HG03432 (cell line): Measurements from ENCODE around the gene GRM2.

Experiments
- ATAC-seq: cut with Tn5 transposase; IDR thresholded peaks from one replicate; pipeline ENCODE4 v1.9.1; 2021; ENCODE audit warnings: mild to moderate bottlenecking, moderate library complexity; ENCODE audit not compliant: unreplicated experiment

GRM2 gene

DNA sequence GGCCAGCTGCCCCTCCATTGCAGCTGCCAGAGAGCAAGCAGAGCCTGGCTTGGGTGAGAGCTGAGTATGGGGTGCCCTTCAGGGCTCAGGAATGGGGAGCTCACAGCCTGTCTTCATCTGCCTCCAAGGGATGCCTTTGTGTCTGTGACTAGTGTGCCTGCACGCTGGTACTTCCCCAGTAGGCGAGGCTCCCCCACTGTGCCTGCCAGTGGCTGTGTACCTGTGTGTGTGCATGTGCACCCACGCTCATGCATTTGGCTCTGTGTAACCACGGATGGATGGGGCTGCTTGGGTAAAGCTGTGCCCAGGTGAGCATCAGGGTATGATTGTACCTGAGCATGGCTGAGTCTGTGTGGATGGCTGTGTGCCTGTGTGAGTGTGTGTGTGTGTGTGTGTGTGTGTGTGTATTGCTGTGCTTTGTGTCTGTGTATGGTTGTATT is 2.3 kb upstream of the GRM2 start:
- ATAC-seq = no peak

DNA sequence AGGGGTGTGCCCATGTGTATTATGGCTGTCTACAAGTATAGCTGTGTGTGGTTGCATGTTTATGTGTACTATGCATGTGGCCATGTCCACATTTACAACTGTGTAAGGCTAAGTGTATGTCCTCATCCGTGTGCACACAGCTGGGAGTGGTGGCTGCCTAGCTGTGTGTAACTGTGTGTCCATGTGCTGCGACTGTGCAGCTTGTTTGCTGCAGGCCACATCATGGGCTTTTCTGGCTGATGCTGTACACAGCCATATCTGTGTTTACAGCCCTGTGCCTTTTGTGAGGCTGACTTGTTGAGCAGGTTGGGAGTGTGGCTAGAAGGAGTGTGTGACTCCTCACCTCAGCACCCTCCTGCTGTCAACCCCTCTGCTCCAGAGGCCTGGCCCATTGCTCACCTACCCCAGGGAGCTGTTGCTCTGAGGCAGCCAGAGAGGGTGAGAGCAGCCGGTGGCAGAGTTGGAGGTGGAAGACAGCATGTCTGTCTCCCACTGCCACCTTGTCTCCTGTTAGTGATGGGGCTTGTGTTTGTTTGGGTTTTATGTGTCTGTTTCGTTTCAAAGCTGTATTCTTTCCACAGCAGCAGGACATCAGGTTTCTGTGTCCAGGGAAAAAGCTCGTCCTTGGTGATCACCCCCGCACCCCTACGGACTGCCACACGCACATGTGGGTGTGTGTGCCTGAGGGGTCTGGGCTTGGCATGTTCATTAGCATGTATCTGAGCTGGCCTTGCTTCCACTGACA is 1.4 kb upstream of the GRM2 start:
- no peak for ATAC-seq

- ATAC-seq = no peak
Measured at GRCh38 chr3:51706021-51706485, 815 bp upstream of the GRM2 start.

- ATAC-seq = no peak
Measured at GRCh38 chr3:51708216-51708845, 1.5 kb downstream of the GRM2 start.

- no peak for ATAC-seq
Measured at GRCh38 chr3:51709004-51709420, 2.1 kb downstream of the GRM2 start.

DNA sequence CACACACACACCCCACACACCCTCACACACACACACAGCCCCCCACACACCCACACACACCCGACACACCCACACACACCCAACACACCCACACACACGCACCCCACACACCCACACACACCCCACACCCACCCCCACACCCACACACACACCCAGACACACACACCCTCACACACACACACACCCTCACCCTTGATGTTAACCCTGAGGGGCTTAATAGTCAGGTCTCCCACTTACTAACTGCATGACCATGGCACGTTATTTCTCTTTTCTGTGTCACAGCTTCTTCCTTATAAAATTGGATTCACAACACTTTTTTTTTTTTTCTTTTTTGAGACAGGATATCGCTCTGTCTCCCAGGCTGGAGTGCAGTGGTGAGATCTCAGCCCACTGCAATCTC is 2.8 kb downstream of the GRM2 start:
- ATAC-seq = no peak

- ATAC-seq = no peak
Measured at GRCh38 chr3:51710631-51711351, 3.9 kb downstream of the GRM2 start.

GRCh38 chr3:51711352-51712037 is 4.6 kb downstream of the GRM2 start:
- no peak for ATAC-seq

DNA sequence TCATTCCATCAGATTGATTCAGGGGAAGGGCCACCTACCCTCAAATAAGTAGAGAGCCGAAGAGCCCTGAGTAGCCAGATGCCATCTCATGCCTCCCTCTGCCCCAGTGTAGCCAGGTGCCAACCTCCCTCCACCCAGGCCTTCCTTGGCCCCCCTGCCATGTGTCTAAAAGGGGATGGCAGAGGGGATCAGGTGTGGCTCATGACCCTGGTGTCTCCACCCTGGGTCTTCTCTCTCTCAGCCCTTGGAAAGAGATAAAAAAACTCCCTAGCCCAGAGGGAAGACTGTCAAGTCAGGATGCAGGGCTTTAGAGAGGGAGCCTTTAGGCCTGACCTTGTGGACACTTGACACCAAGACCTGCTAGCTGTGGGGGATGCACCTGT is 5.2 kb downstream of the GRM2 start:
- no peak for ATAC-seq

GRCh38 chr3:51712511-51712931 is 5.7 kb downstream of the GRM2 start:
- no peak for ATAC-seq

- ATAC-seq = no peak
Measured at GRCh38 chr3:51712963-51713362, 6.1 kb downstream of the GRM2 start.

DNA sequence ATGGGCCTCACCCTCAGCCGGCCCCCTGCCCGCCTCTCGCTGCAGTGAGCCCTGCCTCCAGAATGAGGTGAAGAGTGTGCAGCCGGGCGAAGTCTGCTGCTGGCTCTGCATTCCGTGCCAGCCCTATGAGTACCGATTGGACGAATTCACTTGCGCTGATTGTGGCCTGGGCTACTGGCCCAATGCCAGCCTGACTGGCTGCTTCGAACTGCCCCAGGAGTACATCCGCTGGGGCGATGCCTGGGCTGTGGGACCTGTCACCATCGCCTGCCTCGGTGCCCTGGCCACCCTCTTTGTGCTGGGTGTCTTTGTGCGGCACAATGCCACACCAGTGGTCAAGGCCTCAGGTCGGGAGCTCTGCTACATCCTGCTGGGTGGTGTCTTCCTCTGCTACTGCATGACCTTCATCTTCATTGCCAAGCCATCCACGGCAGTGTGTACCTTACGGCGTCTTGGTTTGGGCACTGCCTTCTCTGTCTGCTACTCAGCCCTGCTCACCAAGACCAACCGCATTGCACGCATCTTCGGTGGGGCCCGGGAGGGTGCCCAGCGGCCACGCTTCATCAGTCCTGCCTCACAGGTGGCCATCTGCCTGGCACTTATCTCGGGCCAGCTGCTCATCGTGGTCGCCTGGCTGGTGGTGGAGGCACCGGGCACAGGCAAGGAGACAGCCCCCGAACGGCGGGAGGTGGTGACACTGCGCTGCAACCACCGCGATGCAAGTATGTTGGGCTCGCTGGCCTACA is 8.5 kb downstream of the GRM2 start:
- no peak for ATAC-seq

GRCh38 chr3:51715977-51716294 is 9.1 kb downstream of the GRM2 start:
- no peak for ATAC-seq

DNA sequence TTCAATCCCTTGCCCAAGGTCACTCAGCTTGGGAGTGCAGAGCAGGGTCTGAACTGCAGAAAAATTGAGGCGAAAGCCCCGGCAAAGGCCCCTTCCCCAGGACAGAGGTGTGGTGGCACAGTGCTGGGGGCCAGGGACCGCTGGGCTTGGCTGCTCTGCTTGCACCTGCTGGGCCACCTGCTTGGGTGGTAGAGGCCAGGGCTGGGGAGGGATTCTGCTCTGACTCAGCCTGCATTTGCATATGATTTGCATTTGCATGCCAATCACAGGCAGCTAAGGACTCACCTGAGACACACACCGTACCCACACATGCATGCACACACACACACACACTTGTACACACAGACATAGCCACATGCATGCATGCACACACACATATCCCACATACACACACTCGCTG is 9.9 kb downstream of the GRM2 start:
- ATAC-seq = no peak

GRCh38 chr3:51717446-51717845 is 10.6 kb downstream of the GRM2 start:
- ATAC-seq = no peak

GRCh38 chr3:51717947-51718346 is 11.1 kb downstream of the GRM2 start:
- no peak for ATAC-seq

- ATAC-seq = no peak
Measured at GRCh38 chr3:51718547-51719409, 11.9 kb downstream of the GRM2 start.

- ATAC-seq = no peak
Measured at GRCh38 chr3:51719410-51720025, 12.7 kb downstream of the GRM2 start.

DNA sequence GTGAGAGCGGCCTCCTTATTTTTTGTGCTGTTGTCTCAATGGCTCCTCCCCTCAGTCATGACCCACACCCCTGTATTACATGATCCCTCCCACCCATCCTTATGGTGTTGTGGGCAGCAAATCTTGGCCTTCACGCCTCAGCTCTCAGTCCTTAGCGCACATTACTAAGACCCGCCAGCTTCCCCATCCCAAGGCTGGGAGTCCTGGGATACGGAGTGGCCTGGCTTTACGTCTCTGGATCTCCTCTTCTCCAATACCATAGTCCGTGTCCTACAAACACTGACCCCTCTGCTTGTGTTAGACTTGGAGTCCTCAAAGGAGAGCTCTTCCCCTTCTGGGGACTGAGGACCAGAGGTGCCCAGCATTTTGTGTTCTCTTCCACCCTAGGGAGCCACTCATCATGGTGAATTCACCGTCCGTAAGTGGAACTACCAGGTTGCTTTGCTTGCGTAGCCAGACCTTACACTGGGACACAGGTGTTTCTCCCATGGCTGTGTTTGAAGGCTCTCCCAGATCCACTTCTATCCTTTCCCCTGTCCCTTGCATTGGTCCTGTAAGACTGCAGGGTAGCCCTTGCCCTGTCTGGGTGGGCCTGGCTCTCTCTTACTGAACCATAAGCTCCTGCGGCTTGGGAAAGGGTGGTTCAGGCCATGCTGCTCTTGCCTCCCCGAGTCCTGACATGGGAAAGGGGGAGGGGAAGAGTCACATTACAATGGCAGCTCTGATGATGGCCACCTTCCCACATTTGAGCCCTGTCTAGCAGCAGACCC is 13.6 kb downstream of the GRM2 start:
- no peak for ATAC-seq
